ENCODE measurements around the gene RASGRF1. TPM values are rescaled to one million over a fixed set of nuclear protein-coding genes. Genes with fewer than 3 reads are reported as not detected.
"Not testable (repeated sequence)": the region's sequence is repeated elsewhere in the genome, so short reads cannot be mapped to it uniquely, and the experiment has no call there.

Gene RASGRF1
- total RNA-seq, 2 experiments from 2014 or later = not detected

GRCh38 chr15:79117442-79118204, 27.0 kb upstream of the RASGRF1 start:
- H3K27ac Mint-ChIP-seq = no peak overlapping the region
- intact Hi-C loops (cut with micrococcal nuclease) = no loop called here
- H3K4me1 Mint-ChIP-seq (ENCODE audit: low read depth) = no peaks in the 10 kb centered on the region
- no peaks in the 10 kb centered on the region for H3K9me3 Mint-ChIP-seq
- H3K4me3 Mint-ChIP-seq = no peak overlapping the region
- peaks cover 21% of the 10 kb centered on the region for H3K27me3 Mint-ChIP-seq (ENCODE audit: low read depth)
- H3K36me3 Mint-ChIP-seq (ENCODE audit: low read depth) = no peaks in the 10 kb centered on the region
- DNase-seq = no peak
- CTCF ChIA-PET = interaction anchor here (0.8 kb wide), 1 partner anchor 67 kb away, joined by 6 read pairs; no protein-coding TSS in a partner anchor

DNA sequence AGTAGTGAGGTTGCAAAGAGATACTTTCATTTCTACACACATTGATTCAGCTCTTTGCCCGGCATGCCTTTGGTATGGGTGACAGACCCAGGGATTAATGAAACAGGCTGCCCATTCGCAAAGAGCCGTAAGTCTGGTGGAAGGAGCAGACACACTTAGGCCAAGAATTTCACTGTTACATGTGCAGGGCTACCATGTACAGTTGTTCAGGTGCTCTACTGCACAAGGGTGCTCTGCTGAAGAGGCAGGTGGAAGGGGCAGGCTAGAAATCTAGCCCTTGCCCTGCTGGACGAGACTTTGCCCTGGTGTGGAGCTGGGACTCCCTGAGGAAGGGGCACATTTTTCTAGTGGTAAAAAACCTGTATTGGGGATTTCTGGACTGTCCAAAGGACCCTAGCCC, 26.2 kb upstream of the RASGRF1 start:
- H3K4me3 Mint-ChIP-seq = no peak overlapping the region
- no peaks in the 10 kb centered on the region for H3K36me3 Mint-ChIP-seq (ENCODE audit: low read depth)
- no peaks in the 10 kb centered on the region for H3K4me1 Mint-ChIP-seq (ENCODE audit: low read depth)
- no peak overlapping the region for H3K27ac Mint-ChIP-seq
- no peak for DNase-seq
- H3K9me3 Mint-ChIP-seq = no peaks in the 10 kb centered on the region
- peaks cover 26% of the 10 kb centered on the region for H3K27me3 Mint-ChIP-seq (ENCODE audit: low read depth)
- CTCF ChIA-PET = no interaction called here
- intact Hi-C loops (cut with micrococcal nuclease) = no loop called here

- no peaks in the 10 kb centered on the region for H3K36me3 Mint-ChIP-seq (ENCODE audit: low read depth)
- peaks cover 28% of the 10 kb centered on the region for H3K27me3 Mint-ChIP-seq (ENCODE audit: low read depth)
- H3K4me3 Mint-ChIP-seq = no peak overlapping the region
- H3K9me3 Mint-ChIP-seq = no peaks in the 10 kb centered on the region
- intact Hi-C loops (cut with micrococcal nuclease) = no loop called here
- CTCF ChIA-PET = no interaction called here
- H3K4me1 Mint-ChIP-seq (ENCODE audit: low read depth) = no peaks in the 10 kb centered on the region
- no peak for DNase-seq
- H3K27ac Mint-ChIP-seq = no peak overlapping the region
Observed at GRCh38 chr15:79115986-79116665, 25.5 kb upstream of the RASGRF1 start.

- intact Hi-C loops (cut with micrococcal nuclease) = no loop called here
- Mint-ChIP-seq H3K4me1 (ENCODE audit: low read depth) (no peaks in the 10 kb centered on the region), H3K9me3 (no peaks in the 10 kb centered on the region), H3K36me3 (ENCODE audit: low read depth) (no peaks in the 10 kb centered on the region), H3K27ac (no peak overlapping the region), H3K4me3 (no peak overlapping the region), H3K27me3 (ENCODE audit: low read depth) (peaks cover 37% of the 10 kb centered on the region)
- CTCF ChIA-PET = no interaction called here
- no peak for DNase-seq
Observed at GRCh38 chr15:79113831-79114230, 23.3 kb upstream of the RASGRF1 start.

- CTCF ChIA-PET; H3K4me1 Mint-ChIP-seq (ENCODE audit: low read depth); H3K36me3 Mint-ChIP-seq (ENCODE audit: low read depth); DNase-seq; intact Hi-C loops (cut with micrococcal nuclease); H3K27ac Mint-ChIP-seq; H3K9me3 Mint-ChIP-seq; H3K4me3 Mint-ChIP-seq: not testable (repeated sequence)
- peaks cover 43% of the 10 kb centered on the region for H3K27me3 Mint-ChIP-seq (ENCODE audit: low read depth)
Observed at GRCh38 chr15:79111404-79111803, 20.8 kb upstream of the RASGRF1 start.

DNA sequence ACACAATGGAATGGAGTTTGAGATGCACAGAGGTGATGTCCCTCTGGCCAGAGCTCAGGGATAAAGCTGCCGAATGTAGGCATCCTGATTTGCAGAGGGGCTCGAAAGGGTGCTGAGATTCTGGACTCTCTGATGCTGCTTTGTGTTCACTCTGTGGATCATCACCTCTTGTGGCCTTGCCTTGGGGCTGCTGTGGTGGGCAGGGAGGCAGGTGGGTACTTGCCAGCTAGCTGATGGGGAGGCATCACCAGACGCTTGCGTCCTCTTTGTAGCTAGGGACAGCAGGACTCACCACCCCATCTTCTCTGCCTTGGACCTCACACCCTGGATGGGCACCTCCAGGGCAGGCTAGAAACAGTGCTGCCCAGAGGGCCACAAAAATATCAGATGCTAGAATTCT, 14.6 kb upstream of the RASGRF1 start:
- Mint-ChIP-seq H3K9me3 (no peaks in the 10 kb centered on the region), H3K4me1 (ENCODE audit: low read depth) (peaks cover 11% of the 10 kb centered on the region), H3K27ac (no peak overlapping the region), H3K27me3 (ENCODE audit: low read depth) (peaks cover 40% of the 10 kb centered on the region), H3K36me3 (ENCODE audit: low read depth) (no peaks in the 10 kb centered on the region), H3K4me3 (no peak overlapping the region)
- CTCF ChIA-PET = interaction anchor here (0.5 to 1.2 kb wide), 3 partner anchors 80 to 161 kb away, joined by 3 to 5 read pairs (median 4); no protein-coding TSS in a partner anchor
- DNase-seq = no peak
- intact Hi-C loops (cut with micrococcal nuclease) = no loop called here

- H3K27me3 Mint-ChIP-seq (ENCODE audit: low read depth) = peaks cover 41% of the 10 kb centered on the region
- H3K9me3 Mint-ChIP-seq = no peaks in the 10 kb centered on the region
- H3K36me3 Mint-ChIP-seq (ENCODE audit: low read depth) = no peaks in the 10 kb centered on the region
- CTCF ChIA-PET = no interaction called here
- H3K4me3 Mint-ChIP-seq = no peak overlapping the region
- H3K27ac Mint-ChIP-seq = no peak overlapping the region
- intact Hi-C loops (cut with micrococcal nuclease) = no loop called here
- DNase-seq = no peak
- H3K4me1 Mint-ChIP-seq (ENCODE audit: low read depth) = peaks cover 11% of the 10 kb centered on the region
Observed at GRCh38 chr15:79102595-79102994, 12.0 kb upstream of the RASGRF1 start.

GRCh38 chr15:79101866-79102581, 11.4 kb upstream of the RASGRF1 start:
- intact Hi-C loops (cut with micrococcal nuclease) = no loop called here
- CTCF ChIA-PET = no interaction called here
- H3K27me3 Mint-ChIP-seq (ENCODE audit: low read depth) = peaks cover 41% of the 10 kb centered on the region
- DNase-seq = no peak
- no peak overlapping the region for H3K4me3 Mint-ChIP-seq
- no peaks in the 10 kb centered on the region for H3K9me3 Mint-ChIP-seq
- peaks cover 9% of the 10 kb centered on the region for H3K4me1 Mint-ChIP-seq (ENCODE audit: low read depth)
- H3K27ac Mint-ChIP-seq = no peak overlapping the region
- H3K36me3 Mint-ChIP-seq (ENCODE audit: low read depth) = no peaks in the 10 kb centered on the region

DNA sequence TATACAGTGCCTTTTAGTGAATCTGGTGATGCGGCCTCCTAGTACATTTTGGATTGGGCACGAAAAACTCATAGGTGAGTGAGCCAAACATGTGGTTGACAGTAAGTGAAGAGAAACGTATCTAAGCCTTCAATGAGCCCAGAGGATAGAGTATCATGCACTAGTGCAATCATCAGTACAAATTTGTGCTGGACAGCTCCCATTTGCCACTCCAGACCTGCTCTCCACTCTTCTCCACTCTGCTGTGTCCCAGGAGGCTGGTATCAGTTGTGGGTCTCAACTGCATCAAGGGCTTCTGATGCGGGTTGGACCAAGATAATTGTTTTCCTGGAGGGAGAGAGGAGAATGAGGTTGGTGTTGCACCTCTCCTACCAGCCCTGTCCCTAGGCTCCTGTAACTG, 9.1 kb upstream of the RASGRF1 start:
- CTCF ChIA-PET = no interaction called here
- Mint-ChIP-seq H3K4me3 (no peak overlapping the region), H3K36me3 (ENCODE audit: low read depth) (no peaks in the 10 kb centered on the region), H3K27me3 (ENCODE audit: low read depth) (peaks cover 41% of the 10 kb centered on the region), H3K9me3 (no peaks in the 10 kb centered on the region), H3K4me1 (ENCODE audit: low read depth) (no peaks in the 10 kb centered on the region), H3K27ac (no peak overlapping the region)
- no peak for DNase-seq
- intact Hi-C loops (cut with micrococcal nuclease) = no loop called here

- Mint-ChIP-seq H3K27ac (no peak overlapping the region), H3K9me3 (no peaks in the 10 kb centered on the region), H3K4me3 (no peak overlapping the region), H3K4me1 (ENCODE audit: low read depth) (peaks cover 9% of the 10 kb centered on the region), H3K36me3 (ENCODE audit: low read depth) (no peaks in the 10 kb centered on the region), H3K27me3 (ENCODE audit: low read depth) (peaks cover 49% of the 10 kb centered on the region)
- CTCF ChIA-PET = interaction anchor here (1.1 kb wide), 1 partner anchor 90 kb away, joined by 4 read pairs; no protein-coding TSS in a partner anchor
- DNase-seq = no peak
- intact Hi-C loops (cut with micrococcal nuclease) = no loop called here
Observed at GRCh38 chr15:79094611-79095021, 4.0 kb upstream of the RASGRF1 start.

DNA sequence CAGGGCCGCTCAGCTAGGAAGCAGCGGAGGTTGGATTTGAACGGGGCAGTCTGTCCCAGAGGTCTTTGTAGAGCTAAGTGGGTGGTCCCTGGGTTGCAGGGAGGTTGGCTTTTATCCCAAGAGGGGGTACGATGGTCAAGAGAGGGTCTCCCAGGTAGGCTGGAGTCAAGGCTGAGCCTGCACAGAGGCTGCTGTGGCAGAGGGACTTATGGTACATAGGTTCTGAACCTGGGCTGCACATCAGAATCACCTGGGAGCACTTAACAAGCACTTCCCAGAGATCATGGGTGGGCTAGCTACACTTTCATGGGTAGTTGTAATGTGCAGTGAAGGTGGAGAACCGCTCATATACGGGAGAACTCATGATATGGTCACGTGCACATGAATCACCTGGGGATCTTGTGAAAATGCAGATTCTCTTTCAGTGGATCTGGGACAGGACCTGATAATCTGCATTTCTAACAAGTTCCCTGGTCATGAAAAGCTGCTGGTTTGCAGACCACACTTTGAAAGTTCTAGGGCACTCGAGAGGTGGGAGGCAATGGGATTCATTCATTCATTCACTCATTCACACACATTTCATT, 2.9 kb upstream of the RASGRF1 start:
- Mint-ChIP-seq H3K9me3 (no peaks in the 10 kb centered on the region), H3K27me3 (ENCODE audit: low read depth) (peaks cover 55% of the 10 kb centered on the region), H3K27ac (no peak overlapping the region), H3K4me3 (no peak overlapping the region), H3K36me3 (ENCODE audit: low read depth) (no peaks in the 10 kb centered on the region), H3K4me1 (ENCODE audit: low read depth) (peaks cover 9% of the 10 kb centered on the region)
- DNase-seq = no peak
- CTCF ChIA-PET = no interaction called here
- intact Hi-C loops (cut with micrococcal nuclease) = no loop called here

- H3K9me3 Mint-ChIP-seq = no peaks in the 10 kb centered on the region
- H3K4me3 Mint-ChIP-seq = no peak overlapping the region
- CTCF ChIA-PET = no interaction called here
- no peak overlapping the region for H3K27ac Mint-ChIP-seq
- peaks cover 9% of the 10 kb centered on the region for H3K4me1 Mint-ChIP-seq (ENCODE audit: low read depth)
- intact Hi-C loops (cut with micrococcal nuclease) = no loop called here
- no peaks in the 10 kb centered on the region for H3K36me3 Mint-ChIP-seq (ENCODE audit: low read depth)
- DNase-seq = no peak
- H3K27me3 Mint-ChIP-seq (ENCODE audit: low read depth) = peaks cover 60% of the 10 kb centered on the region
Observed at GRCh38 chr15:79092382-79092781, 1.8 kb upstream of the RASGRF1 start.
